H9 (cell line): ENCODE data around the gene TSSC4. TPM values are rescaled to one million over a fixed set of nuclear protein-coding genes. Genes with fewer than 3 reads are reported as not detected.

Experiments used
- DNase-seq: peaks from one replicate; pipeline ENCODE4 v3.0.0-alpha.2; 2017
- H2AFZ ChIP-seq: one replicate; pipeline ENCODE4 v1.6.1; 2013; ENCODE audit warnings: mild to moderate bottlenecking, low read length, control low read depth, moderate library complexity
- H2AK5ac ChIP-seq: 2 replicates; pipeline ENCODE4 v1.6.1; 2013; ENCODE audit warnings: low read length, control low read depth, mixed read lengths; ENCODE audit not compliant: insufficient read length
- H2BK120ac ChIP-seq: one replicate; pipeline ENCODE4 v1.6.1; 2013; ENCODE audit warnings: low read depth, mild to moderate bottlenecking, low read length, control low read depth, inconsistent platforms; ENCODE audit not compliant: poor library complexity, severe bottlenecking
- H2BK12ac ChIP-seq: 2 replicates; pipeline ENCODE4 v1.6.1; 2013; ENCODE audit warnings: low read length, control low read depth, mixed read lengths, low read depth; ENCODE audit not compliant: insufficient read length
- H2BK15ac ChIP-seq: 2 replicates; pipeline ENCODE4 v1.6.1; 2013; ENCODE audit warnings: low read depth, low read length, control low read depth
- H2BK20ac ChIP-seq: one replicate; pipeline ENCODE4 v1.6.1; 2013; ENCODE audit warnings: low read depth, mild to moderate bottlenecking, low read length, control low read depth, inconsistent platforms; ENCODE audit not compliant: poor library complexity, severe bottlenecking
- H2BK5ac ChIP-seq: 2 replicates; pipeline ENCODE4 v1.6.1; 2013; ENCODE audit warnings: low read length, control low read depth, mixed read lengths; ENCODE audit not compliant: insufficient read length
- H3K14ac ChIP-seq: 2 replicates; pipeline ENCODE4 v1.6.1; 2013; ENCODE audit warnings: low read length, control low read depth; ENCODE audit not compliant: insufficient read depth
- H3K18ac ChIP-seq: 2 replicates; pipeline ENCODE4 v1.6.1; 2013; ENCODE audit warnings: low read depth, mild to moderate bottlenecking, mixed read lengths, low read length, control low read depth; ENCODE audit not compliant: insufficient read length
- H3K23ac ChIP-seq: 2 replicates; pipeline ENCODE4 v1.6.1; 2013; ENCODE audit warnings: low read length, control low read depth, mixed read lengths, low read depth; ENCODE audit not compliant: insufficient read length
- H3K23me2 ChIP-seq: 2 replicates; pipeline ENCODE4 v1.6.1; 2013; ENCODE audit warnings: low read depth, mild to moderate bottlenecking, mixed read lengths, low read length, control low read depth; ENCODE audit not compliant: insufficient read length, poor library complexity, severe bottlenecking
- H3K27ac ChIP-seq: 2 replicates; pipeline ENCODE4 v1.5.1; 2013; ENCODE audit warnings: low read length, control low read depth, mixed read lengths, low read depth; ENCODE audit not compliant: insufficient read length
- H3K27me3 ChIP-seq: 2 replicates; pipeline ENCODE4 v1.6.1; 2013; ENCODE audit warnings: low read length, control low read depth, inconsistent platforms; ENCODE audit not compliant: insufficient read depth
- H3K4ac ChIP-seq: 2 replicates; pipeline ENCODE4 v1.6.1; 2013; ENCODE audit warnings: low read depth, mild to moderate bottlenecking, control low read depth, inconsistent platforms, low read length, moderate library complexity
- H3K4me1 ChIP-seq: 2 replicates; pipeline ENCODE4 v1.6.1; 2013; ENCODE audit warnings: low read length, control low read depth, inconsistent platforms; ENCODE audit not compliant: insufficient read depth
- H3K4me2 ChIP-seq: 2 replicates; pipeline ENCODE4 v1.6.1; 2013; ENCODE audit warnings: low read length, control low read depth, mixed read lengths; ENCODE audit not compliant: insufficient read length, insufficient read depth
- H3K56ac ChIP-seq: 2 replicates; pipeline ENCODE4 v1.6.1; 2013; ENCODE audit warnings: low read depth, mild to moderate bottlenecking, mixed read lengths, low read length, control low read depth; ENCODE audit not compliant: insufficient read length
- H3K79me1 ChIP-seq: 2 replicates; pipeline ENCODE4 v1.6.1; 2013; ENCODE audit warnings: low read depth, mild to moderate bottlenecking, moderate library complexity, low read length, control low read depth, inconsistent platforms; ENCODE audit not compliant: insufficient read depth, poor library complexity, severe bottlenecking
- H3K79me2 ChIP-seq: 2 replicates; pipeline ENCODE4 v1.6.1; 2013; ENCODE audit warnings: low read length, control low read depth, inconsistent platforms; ENCODE audit not compliant: insufficient read depth
- H3K9ac ChIP-seq: 2 replicates; pipeline ENCODE4 v1.6.1; 2013; ENCODE audit warnings: low read length, control low read depth, mixed read lengths; ENCODE audit not compliant: insufficient read length; ENCODE audit errors: extremely low read depth
- H3K9me3 ChIP-seq: one replicate; pipeline ENCODE4 v1.6.1; 2013; ENCODE audit warnings: low read depth, low read length, inconsistent platforms; ENCODE audit not compliant: control insufficient read depth
- H3T11ph ChIP-seq: one replicate; pipeline ENCODE4 v1.6.1; 2013; ENCODE audit warnings: mild to moderate bottlenecking, low read length, control low read depth, inconsistent platforms
- H4K20me1 ChIP-seq: one replicate; pipeline ENCODE4 v1.6.1; 2013; ENCODE audit not compliant: control insufficient read depth, insufficient read length, insufficient read depth
- H4K5ac ChIP-seq: 2 replicates; pipeline ENCODE4 v1.6.1; 2013; ENCODE audit warnings: low read depth, mild to moderate bottlenecking, mixed read lengths, low read length, control low read depth; ENCODE audit not compliant: insufficient read length
- H4K8ac ChIP-seq: replicated peaks from 2 replicates; pipeline ENCODE4 v1.6.1; 2013; ENCODE audit warnings: low read length, control low read depth, mixed read lengths, low read depth; ENCODE audit not compliant: insufficient read length
- H4K91ac ChIP-seq: 2 replicates; pipeline ENCODE4 v1.6.1; 2013; ENCODE audit warnings: low read depth, mild to moderate bottlenecking, moderate library complexity, mixed read lengths, low read length, control low read depth; ENCODE audit not compliant: insufficient read length
- H3K27ac Mint-ChIP-seq, 3 experiments: 2 replicates in 2 of 3; 3 replicates in 1 of 3; pipeline ENCODE4 v1.8.0; 2020 to 2021; ENCODE audit warnings: mixed read lengths in 3 of 3, mild to moderate bottlenecking in 1 of 3, moderate library complexity in 1 of 3
- H3K27me3 Mint-ChIP-seq: 2 replicates; pipeline ENCODE4 v1.8.0; 2021; ENCODE audit warnings: low read depth, mild to moderate bottlenecking, moderate library complexity, mixed read lengths
- H3K36me3 Mint-ChIP-seq, 3 experiments: 2 replicates in 2 of 3; 3 replicates in 1 of 3; pipeline ENCODE4 v1.8.0; 2020 to 2021; ENCODE audit warnings: low read depth in 3 of 3, mixed read lengths in 3 of 3; ENCODE audit not compliant: insufficient read depth in 1 of 3
- H3K4me1 Mint-ChIP-seq, 2 experiments: 2 replicates each; pipeline ENCODE4 v1.8.0; 2020; ENCODE audit warnings: mixed read lengths in 2 of 2
- H3K4me3 Mint-ChIP-seq, 2 experiments: 2 replicates in 1 of 2; 3 replicates in 1 of 2; pipeline ENCODE4 v1.8.0; 2020 to 2021; ENCODE audit warnings: mild to moderate bottlenecking in 2 of 2, mixed read lengths in 2 of 2, moderate library complexity in 1 of 2
- H3K9me3 Mint-ChIP-seq, 2 experiments: 2 replicates in 1 of 2; 3 replicates in 1 of 2; pipeline ENCODE4 v1.8.0; 2020; ENCODE audit warnings: mild to moderate bottlenecking in 2 of 2, mixed read lengths in 2 of 2, moderate library complexity in 1 of 2
- CTCF ChIP-seq: fragments of 200-600 bp; sonication (generic); conservative IDR thresholded peaks from 3 replicates; pipeline ENCODE4 v1.8.0; 2021; ENCODE audit warnings: antibody characterized with exemption, mild to moderate bottlenecking
- WGBS: extraction: QIAGEN DNeasy Blood & Tissue Kit; methylation state at CpG from one replicate; pipeline ENCODE4 v1.1.7; 2013; ENCODE audit warnings: missing lambda C conversion rate, low lambda C conversion rate, mixed read lengths; ENCODE audit not compliant: insufficient read length; ENCODE audit errors: extremely low coverage; 5-methylcytosine and 5-hydroxymethylcytosine counted together
- total RNA-seq: library from RNA; stranded (reverse); gene quantifications from 2 replicates; pipeline ENCODE4 v1.2.1, GENCODE V29; 2021

The TSSC4 gene
- total RNA-seq, 1 experiment from 2014 or later, result 51.0 TPM

DNA sequence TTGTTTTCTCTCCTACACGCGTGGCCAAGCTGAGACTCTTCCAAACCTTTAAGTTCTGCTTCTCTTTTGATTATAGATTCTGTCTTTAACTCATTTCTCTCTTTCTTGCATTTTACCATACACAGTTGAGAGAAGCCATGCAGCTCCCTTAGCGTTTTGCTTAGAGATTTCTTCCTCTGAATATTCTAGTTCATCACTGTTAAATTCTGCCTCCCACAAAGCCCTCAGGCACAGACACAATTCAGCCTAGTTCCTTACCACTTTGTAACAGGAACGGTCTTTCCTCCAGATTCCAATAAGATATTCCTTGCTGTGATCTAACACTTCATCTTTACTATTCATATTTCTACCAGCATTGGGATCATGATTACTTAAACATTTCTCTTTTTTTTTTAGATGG lies 48.1 kb upstream of the TSSC4 start:
- Histone ChIP-seq H4K5ac (no peak overlapping the region), H3K4ac (no peak overlapping the region), H2BK20ac (no peak overlapping the region), H3K27me3 (no peaks in the 10 kb centered on the region; the same call in 1 of the 2 replicates), H2AK5ac (no peak overlapping the region), H3K9me3 (peaks cover 13% of the 10 kb centered on the region), H3K14ac (no peak overlapping the region), H2AFZ (no peak overlapping the region), H2BK5ac (no peak overlapping the region), H3T11ph (no peak overlapping the region), H2BK12ac (no peak overlapping the region), H3K4me1 (no peaks in the 10 kb centered on the region), H3K18ac (no peak overlapping the region), H3K79me2 (no peaks in the 10 kb centered on the region), H2BK120ac (no peak overlapping the region), H4K20me1 (no peaks in the 10 kb centered on the region), H2BK15ac (no peak overlapping the region), H3K9ac (no peak overlapping the region), H3K79me1 (no peaks in the 10 kb centered on the region), H3K23ac (no peak overlapping the region), H4K91ac (no peak overlapping the region), H3K27ac (no peak overlapping the region), H3K4me2 (no peak overlapping the region), H4K8ac (no peak overlapping the region), H3K56ac (no peak overlapping the region), H3K23me2 (peaks cover 2% of the 10 kb centered on the region)
- WGBS, result no CpG with 5 or more reads among the region's 4 CpGs
- peaks cover 51% of the 10 kb centered on the region for H3K27me3 Mint-ChIP-seq
- TF ChIP-seq CTCF, result no peak
- no peak overlapping the region for H3K27ac Mint-ChIP-seq
- H3K4me3 Mint-ChIP-seq, result no peak overlapping the region
- no peak for DNase-seq
- peaks cover 8 to 10% (median 8%) of the 10 kb centered on the region in 3 experiments; a peak in 3 of 7 replicates for H3K36me3 Mint-ChIP-seq
- H3K4me1 Mint-ChIP-seq, result peaks cover 0 to 5% of the 10 kb centered on the region in 2 experiments; a peak in 1 of 4 replicates
- peaks cover 49 to 56% of the 10 kb centered on the region in 2 experiments for H3K9me3 Mint-ChIP-seq
